Uterus (tissue), 2 donors: ENCODE results near the gene FSCN2.

Source experiments
- POLR2A ChIP-seq, 2 donors: fragments of 450-650 bp; IDR thresholded peaks; one replicate each; pipeline ENCODE4 v1.6.1; 2016; ENCODE audit warnings: antibody characterized with exemption in 2 of 2, mild to moderate bottlenecking in 1 of 2, moderate library complexity in 1 of 2
- TF ChIP-seq, protein P1 (sequence below), 4 experiments: fragments of 200-600 bp in 2 of 4; fragments of 450-650 bp in 2 of 4; sonication (generic) in 2 of 4; IDR thresholded peaks; one replicate each; pipeline ENCODE4 v1.5.1; 2016 to 2019; ENCODE audit warnings: antibody characterized with exemption in 4 of 4, mild to moderate bottlenecking in 2 of 4, moderate library complexity in 1 of 4

- TF ChIP-seq, protein P1, sequence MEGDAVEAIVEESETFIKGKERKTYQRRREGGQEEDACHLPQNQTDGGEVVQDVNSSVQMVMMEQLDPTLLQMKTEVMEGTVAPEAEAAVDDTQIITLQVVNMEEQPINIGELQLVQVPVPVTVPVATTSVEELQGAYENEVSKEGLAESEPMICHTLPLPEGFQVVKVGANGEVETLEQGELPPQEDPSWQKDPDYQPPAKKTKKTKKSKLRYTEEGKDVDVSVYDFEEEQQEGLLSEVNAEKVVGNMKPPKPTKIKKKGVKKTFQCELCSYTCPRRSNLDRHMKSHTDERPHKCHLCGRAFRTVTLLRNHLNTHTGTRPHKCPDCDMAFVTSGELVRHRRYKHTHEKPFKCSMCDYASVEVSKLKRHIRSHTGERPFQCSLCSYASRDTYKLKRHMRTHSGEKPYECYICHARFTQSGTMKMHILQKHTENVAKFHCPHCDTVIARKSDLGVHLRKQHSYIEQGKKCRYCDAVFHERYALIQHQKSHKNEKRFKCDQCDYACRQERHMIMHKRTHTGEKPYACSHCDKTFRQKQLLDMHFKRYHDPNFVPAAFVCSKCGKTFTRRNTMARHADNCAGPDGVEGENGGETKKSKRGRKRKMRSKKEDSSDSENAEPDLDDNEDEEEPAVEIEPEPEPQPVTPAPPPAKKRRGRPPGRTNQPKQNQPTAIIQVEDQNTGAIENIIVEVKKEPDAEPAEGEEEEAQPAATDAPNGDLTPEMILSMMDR (IDR thresholded peaks at IDR 0.05) = no peak
- no peak for TF ChIP-seq POLR2A (IDR thresholded peaks at IDR 0.05)
These were observed 5.4 kb downstream of the FSCN2 start for GRCh38 chr17:81533339-81534141.
